Right ventricle myocardium inferior (tissue), 1 donor: ENCODE results near the gene PGK2. TPM values are rescaled to one million over a fixed set of nuclear protein-coding genes. Genes with fewer than 3 reads are reported as not detected.
"Not testable (repeated sequence)": the region's sequence is repeated elsewhere in the genome, so short reads cannot be mapped to it uniquely, and the experiment has no call there.

Experiments
- ATAC-seq: fragments of 200-7000 bp; cut with Tn5 transposase; one replicate; pipeline ENCODE4 v1.9.1; 2020; ENCODE audit warnings: mild to moderate bottlenecking, moderate library complexity
- DNase-seq: peaks from one replicate; pipeline ENCODE4 v3.0.0; 2021; ENCODE audit errors: missing footprints
- intact Hi-C: fragments of 100-400 bp; cut with DNase I; formaldehyde crosslinking; loops from one replicate; pipeline ENCODE4 v1.11.0; 2022
- long read RNA-seq: library from polyadenylated mRNA; unstranded; transcript quantifications from one replicate; pipeline ENCODE4 v2.0.0, GENCODE V29; 2021
- total RNA-seq: library from RNA; stranded (reverse); fragmentation: NEBNext Ultra II Directional; extraction: Animal tissue kit (Norgen Biotek cat#: 25700); gene quantifications from one replicate; pipeline ENCODE4 v1.2.1, GENCODE V29; 2021
- donor health status: DM: no; HTN: yes; CAD: no; lungs with severe emphysema.

Gene PGK2
- total RNA-seq: not detected
- long read RNA-seq: 0 reads

GRCh38 chr6:49787176-49787575, at the start of gene PGK2:
Gene PGK2, minus strand, starts transcription at chr6:49787285. Its CDS starts 98 bp downstream, at chr6:49787187.
- intact Hi-C loops: no loop called here
- ATAC-seq (no peak), DNase-seq (no peak)

GRCh38 chr6:49835140-49835539, 48.1 kb upstream of the PGK2 start:
- intact Hi-C loops: no loop called here
- ATAC-seq (no peak), DNase-seq (no peak)

- intact Hi-C loops: no loop called here
- no peak for DNase-seq
- ATAC-seq: no peak
Observed at GRCh38 chr6:49833386-49833785, 46.3 kb upstream of the PGK2 start.

- intact Hi-C loops: no loop called here
- DNase-seq (no peak), ATAC-seq (no peak)
Observed at GRCh38 chr6:49826743-49827406, 39.8 kb upstream of the PGK2 start.

- intact Hi-C loops: no loop called here
- ATAC-seq (no peak), DNase-seq (no peak)
Observed at GRCh38 chr6:49815166-49815565, 28.1 kb upstream of the PGK2 start.

GRCh38 chr6:49813248-49813647, 26.2 kb upstream of the PGK2 start:
- DNase-seq: no peak
- intact Hi-C loops: no loop called here
- ATAC-seq: no peak

- no peak for ATAC-seq
- no peak for DNase-seq
Observed at GRCh38 chr6:49806145-49806544, 19.1 kb upstream of the PGK2 start.

GRCh38 chr6:49805246-49805645, 18.2 kb upstream of the PGK2 start:
- DNase-seq (no peak), ATAC-seq (no peak)
- intact Hi-C loops: no loop called here

More at GRCh38 chr6:49806145-49806544, 19.1 kb upstream of the PGK2 start:
- intact Hi-C loops: no loop called here

- intact Hi-C loops: no loop called here
- no peak for DNase-seq
- ATAC-seq: no peak
Observed at GRCh38 chr6:49801525-49801924, 14.4 kb upstream of the PGK2 start.

- ATAC-seq (no peak), DNase-seq (no peak)
- intact Hi-C loops: no loop called here
Observed at GRCh38 chr6:49799090-49799489, 12.0 kb upstream of the PGK2 start.

GRCh38 chr6:49796842-49797455, 9.9 kb upstream of the PGK2 start:
- not testable (repeated sequence) for DNase-seq, ATAC-seq

GRCh38 chr6:49790341-49790740, 3.3 kb upstream of the PGK2 start:
- ATAC-seq: no peak
- no peak for DNase-seq
- intact Hi-C loops: no loop called here

More at GRCh38 chr6:49796842-49797455, 9.9 kb upstream of the PGK2 start:
- intact Hi-C loops: not testable (repeated sequence)

GRCh38 chr6:49784272-49784671, 2.8 kb downstream of the PGK2 start:
- intact Hi-C loops: no loop called here
- no peak for ATAC-seq
- DNase-seq: no peak

GRCh38 chr6:49782725-49783124, 4.4 kb downstream of the PGK2 start:
- no peak for DNase-seq
- intact Hi-C loops: no loop called here
- ATAC-seq: no peak

GRCh38 chr6:49782293-49782692, 4.8 kb downstream of the PGK2 start:
- ATAC-seq (no peak), DNase-seq (no peak)
- intact Hi-C loops: no loop called here

GRCh38 chr6:49776444-49776843, 10.6 kb downstream of the PGK2 start:
- intact Hi-C loops: no loop called here
- ATAC-seq: no peak

GRCh38 chr6:49775043-49775442, 12.0 kb downstream of the PGK2 start:
- intact Hi-C loops: no loop called here
- DNase-seq (no peak), ATAC-seq (no peak)

More at GRCh38 chr6:49776444-49776843, 10.6 kb downstream of the PGK2 start:
- no peak for DNase-seq

GRCh38 chr6:49772285-49772684, 14.8 kb downstream of the PGK2 start:
- intact Hi-C loops: no loop called here
- ATAC-seq (no peak), DNase-seq (no peak)

- no peak for ATAC-seq
- intact Hi-C loops: no loop called here
- no peak for DNase-seq
Observed at GRCh38 chr6:49766762-49767161, 20.3 kb downstream of the PGK2 start.

GRCh38 chr6:49764571-49765236, 22.4 kb downstream of the PGK2 start:
- ATAC-seq: no peak
- no peak for DNase-seq
- intact Hi-C loops: no loop called here
